ENCODE measurements around the gene AMZ1. TPM values are rescaled to one million over a fixed set of nuclear protein-coding genes. Genes with fewer than 3 reads are reported as not detected.

Gene AMZ1, protein sequence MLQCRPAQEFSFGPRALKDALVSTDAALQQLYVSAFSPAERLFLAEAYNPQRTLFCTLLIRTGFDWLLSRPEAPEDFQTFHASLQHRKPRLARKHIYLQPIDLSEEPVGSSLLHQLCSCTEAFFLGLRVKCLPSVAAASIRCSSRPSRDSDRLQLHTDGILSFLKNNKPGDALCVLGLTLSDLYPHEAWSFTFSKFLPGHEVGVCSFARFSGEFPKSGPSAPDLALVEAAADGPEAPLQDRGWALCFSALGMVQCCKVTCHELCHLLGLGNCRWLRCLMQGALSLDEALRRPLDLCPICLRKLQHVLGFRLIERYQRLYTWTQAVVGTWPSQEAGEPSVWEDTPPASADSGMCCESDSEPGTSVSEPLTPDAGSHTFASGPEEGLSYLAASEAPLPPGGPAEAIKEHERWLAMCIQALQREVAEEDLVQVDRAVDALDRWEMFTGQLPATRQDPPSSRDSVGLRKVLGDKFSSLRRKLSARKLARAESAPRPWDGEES
- total RNA-seq = 0.31 TPM

DNA sequence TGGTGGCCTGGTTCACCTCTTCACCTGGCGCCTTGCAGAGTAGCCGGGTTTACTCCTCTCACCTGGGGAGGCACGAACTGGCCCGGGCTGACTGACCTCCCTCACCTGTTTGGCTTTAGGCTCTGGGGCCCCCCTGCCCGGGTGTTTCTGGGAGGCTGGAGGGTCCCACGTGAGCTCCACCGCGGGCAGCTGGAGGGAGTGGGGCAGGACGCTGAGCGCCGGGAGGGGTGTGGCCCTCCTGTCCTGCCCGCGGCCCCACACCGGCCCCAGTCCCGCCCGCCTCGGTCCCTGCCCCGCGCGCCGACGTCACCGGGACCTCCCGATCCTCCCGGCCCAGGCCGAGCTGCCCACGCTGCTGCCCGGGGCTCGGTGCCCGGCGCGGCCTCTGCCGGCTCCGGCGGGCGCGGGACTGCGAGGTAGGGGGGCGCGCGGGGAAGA, at the start of gene AMZ1:
Gene AMZ1, plus strand, starts transcription at position 322 of the 438 bp plus-strand sequence. CDS start 12,250 bp downstream, outside the sequence.
- no peak for DNase-seq

GRCh38 chr7:2638224-2638991, 49.6 kb upstream of the AMZ1 start:
- peak; percentile 79 for DNase-seq

DNA sequence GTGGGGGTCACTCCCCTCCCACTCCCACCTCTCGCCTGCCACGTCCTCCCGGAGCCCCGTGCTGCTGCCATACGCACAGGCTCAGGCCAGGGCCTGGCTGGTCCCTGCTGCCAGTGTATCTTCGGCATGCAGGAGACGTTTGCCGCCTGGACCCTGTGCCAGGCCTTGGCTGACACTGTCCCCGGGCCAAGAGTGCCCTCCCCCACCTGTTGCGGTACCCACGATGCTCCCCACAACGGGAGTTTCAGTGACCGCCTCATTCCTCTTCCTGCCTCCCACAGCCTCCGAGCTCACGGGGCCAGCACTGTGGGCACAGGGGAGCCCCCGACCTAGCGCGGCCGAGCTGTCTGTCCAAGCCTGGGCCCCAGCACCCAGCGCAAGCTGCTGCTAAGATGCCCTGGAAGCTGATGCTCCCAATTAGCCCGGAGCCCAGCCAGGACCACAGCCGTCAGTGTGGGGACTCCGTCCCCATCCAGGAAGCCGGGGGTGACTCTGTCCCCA, 48.8 kb upstream of the AMZ1 start:
- DNase-seq = no peak

DNA sequence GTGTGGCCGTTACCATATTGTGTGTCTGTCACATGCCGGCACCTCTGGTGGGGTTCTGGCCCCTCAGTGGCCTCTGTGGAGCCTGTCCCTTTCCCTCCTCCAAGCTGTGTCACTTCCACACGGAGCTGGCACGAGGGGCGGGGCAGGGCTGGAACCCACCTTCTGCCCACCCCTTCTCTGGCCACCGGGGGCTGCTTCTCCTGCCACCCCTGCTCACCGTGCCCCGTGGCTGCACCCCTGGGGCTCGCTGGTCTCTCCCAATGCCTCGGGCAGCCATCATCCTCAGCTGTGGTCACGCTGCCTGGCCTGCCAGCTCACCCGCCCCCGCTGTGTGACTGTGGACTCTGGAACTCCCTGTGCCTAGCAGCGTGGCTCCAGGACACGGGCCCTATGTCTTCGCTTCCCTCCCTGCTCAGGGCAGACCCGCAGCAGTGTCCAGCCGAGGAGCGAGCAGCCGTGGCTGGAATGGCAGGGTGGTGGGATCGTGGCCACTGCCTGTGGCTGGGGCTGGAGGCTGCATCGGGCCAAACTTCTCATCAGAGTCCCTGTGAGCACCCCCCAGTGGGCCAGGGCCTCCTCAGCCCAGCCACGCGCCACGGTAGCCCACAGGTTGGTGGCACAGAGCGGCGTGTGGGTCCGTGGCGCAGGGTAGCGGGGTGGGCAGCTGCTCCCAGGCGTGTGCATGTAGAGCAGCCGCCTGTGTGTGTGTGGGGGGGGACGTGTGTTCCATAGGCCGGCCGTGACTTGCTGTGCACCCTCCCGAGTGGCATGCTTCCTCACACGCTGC, 48.1 kb upstream of the AMZ1 start:
- no peak for DNase-seq

- DNase-seq = no peak
Measured at GRCh38 chr7:2640482-2640830, 47.5 kb upstream of the AMZ1 start.

- DNase-seq = no peak
Measured at GRCh38 chr7:2640846-2641316, 47.1 kb upstream of the AMZ1 start.

DNA sequence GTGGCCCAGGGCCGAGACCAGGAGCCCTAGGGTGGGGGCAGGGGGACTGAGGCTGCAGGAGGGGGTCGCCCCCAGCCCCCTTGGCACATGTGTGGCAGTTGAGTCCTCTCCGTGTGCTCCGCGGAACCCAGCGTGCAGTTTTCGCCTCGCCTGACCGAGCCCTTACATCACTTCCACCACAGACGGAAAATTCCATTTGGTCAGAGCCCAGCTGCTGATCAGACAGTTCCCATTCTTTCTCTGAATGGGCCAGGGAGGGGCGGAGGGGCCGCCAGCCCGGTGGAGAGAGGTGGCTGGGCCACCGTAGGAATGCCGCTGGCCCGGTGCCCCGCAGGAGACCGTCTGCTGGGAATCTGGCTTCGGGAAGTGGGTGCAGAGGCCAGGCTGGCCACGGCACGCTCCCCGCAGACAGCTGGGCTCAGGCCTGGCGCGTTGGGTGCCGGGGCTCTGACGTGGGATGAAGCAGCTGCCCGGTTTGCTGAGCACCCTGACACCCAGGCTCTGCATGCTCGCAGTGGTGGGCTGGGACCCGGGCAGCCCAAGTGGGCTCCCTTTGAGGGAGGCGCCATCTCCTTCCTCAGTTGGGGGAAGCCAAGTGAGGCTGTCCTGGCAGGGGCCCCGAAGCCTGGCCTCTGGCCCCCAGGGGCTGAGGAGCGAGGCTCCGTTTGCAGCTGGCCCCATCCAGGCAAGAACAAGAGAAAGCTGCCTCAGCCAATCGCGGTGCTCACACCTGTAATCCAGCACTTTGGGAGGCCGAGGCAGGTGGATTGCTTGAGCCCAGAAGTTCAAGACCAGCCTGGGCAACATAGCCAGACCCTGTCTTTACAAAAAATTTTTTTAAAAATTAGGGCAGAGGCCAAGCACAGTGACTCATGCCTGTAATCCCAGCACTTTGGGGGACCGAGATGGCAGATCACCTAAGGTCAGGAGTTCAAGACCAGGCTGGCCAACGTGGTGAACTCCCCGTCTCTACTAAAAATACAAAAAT, 46.3 kb upstream of the AMZ1 start:
- peak; percentile 97 for DNase-seq

DNA sequence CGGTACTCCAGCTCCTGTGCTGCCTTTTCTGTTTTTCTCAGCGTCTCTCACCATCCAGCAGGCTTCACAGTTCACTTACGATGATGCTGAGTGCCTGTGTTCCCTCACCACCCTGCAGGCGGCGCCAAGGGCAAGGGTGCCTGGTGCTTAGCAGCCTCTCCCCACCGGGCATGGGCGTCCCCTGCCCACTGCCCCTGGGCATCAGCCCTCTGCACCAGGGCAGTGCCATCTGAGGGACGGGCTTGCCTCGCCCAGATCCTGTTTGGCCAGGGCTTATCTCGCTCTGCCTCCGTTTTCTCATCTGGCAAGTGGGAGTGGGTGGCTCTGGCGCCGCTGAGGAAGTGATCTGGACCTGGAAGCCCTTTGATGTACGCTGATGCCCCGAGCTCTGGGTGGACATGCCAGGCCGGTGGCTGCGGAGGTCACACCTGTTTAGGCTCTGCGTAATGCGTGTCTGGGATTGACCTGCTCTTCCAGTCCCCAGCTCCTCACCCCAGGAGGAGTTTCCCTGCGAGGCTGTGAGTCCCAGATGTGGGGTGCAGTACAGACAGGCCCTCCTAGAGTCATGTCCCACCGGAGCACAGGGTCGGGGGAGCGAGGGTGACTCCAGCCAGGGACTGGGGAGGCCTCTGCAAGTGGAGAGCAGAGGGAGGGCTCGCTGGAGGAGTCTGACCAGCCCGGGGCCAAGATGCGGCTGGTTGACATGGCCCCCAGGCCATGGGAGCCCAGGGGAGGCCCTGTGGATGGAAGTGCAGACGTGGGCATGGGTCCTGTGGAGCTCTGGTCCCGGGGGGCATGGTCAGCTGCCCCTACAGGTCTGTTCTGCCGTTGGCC, 44.4 kb upstream of the AMZ1 start:
- DNase-seq = no peak

DNA sequence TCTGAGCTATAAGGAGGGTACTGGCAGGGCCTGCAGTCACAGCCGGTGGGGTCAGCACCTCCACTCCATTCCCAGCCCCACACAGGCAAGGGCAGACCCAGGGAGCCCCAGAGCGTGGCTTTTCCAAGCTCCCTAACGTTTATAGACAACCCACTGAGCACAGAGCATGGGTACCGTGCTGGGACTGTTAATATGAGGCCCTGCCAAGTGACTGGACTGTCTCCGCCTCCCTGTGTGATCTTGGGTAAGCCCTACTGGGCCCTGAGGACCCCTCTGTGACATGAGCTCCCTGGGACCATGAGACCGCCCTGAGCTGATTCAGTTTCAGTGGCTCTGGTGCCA, 43.8 kb upstream of the AMZ1 start:
- no peak for DNase-seq

GRCh38 chr7:2644562-2645273, 43.3 kb upstream of the AMZ1 start:
- no peak for DNase-seq

DNA sequence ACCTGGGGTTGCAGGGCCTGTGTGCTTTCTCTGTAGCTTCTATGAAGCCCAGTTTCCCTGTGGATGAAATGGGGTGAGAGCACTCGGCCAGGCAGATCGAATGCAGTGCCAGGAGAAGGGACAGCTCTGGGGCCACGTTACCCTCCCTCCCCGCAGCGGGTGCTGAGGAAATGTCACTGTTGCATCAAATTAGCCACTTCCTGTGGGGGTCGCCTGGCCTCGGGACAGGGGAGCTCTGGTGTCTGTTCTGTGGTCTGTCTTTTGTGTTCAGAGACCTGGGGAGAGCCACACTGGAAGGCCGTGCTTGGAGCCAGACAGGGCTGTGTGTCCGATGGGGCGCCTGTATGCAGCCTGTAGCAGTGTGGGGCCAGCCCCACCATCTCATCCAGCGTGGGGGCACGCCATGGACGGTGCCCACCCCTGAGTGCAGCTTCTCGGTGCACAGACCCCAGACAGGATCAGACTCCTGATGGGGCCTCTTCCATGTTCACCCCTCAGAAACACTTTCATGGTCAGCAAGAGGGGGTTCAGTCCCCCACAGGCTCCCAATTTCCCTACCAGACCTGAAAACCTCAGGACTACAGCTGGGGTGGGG, 42.6 kb upstream of the AMZ1 start:
- DNase-seq = no peak

- no peak for DNase-seq
Measured at GRCh38 chr7:2646336-2646679, 41.7 kb upstream of the AMZ1 start.

GRCh38 chr7:2646680-2647571, 41.1 kb upstream of the AMZ1 start:
- no peak for DNase-seq

DNA sequence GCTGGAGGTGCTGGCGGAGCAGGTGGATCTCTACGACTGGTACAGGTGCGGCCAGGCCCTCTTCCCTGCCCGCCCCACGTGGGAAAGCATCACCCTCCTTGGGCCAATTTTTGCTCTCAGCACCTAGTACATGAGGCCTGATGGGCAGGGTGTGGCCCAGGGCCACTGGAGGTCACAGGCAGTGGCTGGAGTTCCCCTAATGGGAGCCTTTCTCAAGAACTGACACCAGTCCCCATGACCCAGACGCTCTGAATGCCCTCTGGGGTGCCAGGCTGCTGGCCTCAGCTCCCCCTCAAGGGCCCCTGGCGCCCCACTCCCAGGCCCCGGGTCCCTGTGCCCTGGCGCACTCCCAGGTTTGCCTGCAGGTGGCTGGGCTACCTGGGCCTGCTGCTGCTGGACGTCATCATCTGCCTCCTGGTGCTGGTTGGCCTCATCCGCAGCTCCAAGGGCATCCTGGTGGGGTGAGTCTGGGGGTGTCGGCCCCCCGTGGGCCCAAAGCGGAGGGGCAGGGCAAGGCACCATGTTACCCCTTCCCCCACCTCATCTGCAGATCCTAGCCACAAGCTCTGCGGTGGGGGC, 40.3 kb upstream of the AMZ1 start:
- DNase-seq = no peak

GRCh38 chr7:2649139-2649838, 38.7 kb upstream of the AMZ1 start:
- no peak for DNase-seq

DNA sequence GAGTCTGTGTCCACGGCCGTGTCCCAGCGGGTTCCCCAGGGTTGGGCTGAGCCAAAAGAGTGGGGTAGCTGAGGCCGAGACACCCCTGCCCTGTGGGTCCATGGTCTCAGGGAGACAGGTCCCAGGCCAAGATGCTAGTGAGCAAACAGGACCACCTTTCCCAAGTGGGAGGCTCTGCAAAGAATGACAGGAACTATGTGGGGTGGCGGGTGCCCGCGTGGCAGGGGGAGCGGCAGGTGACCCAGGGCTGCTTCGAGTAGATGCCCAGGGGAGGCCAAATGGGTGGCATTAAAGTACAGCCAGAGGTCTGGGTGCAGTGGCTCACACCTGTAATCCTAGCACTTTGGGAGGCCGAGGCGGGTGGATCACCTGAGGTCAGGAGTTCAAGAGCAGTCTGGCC, 38.0 kb upstream of the AMZ1 start:
- no peak for DNase-seq

DNA sequence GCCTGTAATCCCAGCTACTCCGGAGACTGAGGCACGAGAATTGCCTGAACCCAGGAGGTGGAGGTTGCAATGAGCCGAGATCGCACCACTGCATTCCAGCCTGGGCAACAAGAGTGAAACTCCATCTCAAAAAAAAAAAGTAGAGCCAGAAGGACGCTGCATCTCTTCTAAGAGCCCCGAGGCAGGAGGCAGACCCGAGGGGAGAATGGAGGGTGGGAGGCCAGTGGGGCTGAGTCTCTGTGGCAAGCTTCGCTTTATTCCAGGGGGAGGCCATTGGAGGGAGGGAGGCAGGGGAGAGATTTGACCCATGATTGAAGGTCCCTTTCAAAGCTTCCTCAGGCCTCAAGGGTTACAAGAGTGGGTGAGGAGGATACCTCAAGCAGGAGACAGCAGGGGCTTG, 37.6 kb upstream of the AMZ1 start:
- no peak for DNase-seq
